ENCODE data around the gene MUTYH.
"Not testable (repeated sequence)": the region's sequence is repeated elsewhere in the genome, so short reads cannot be mapped to it uniquely, and the experiment has no call there.

Gene MUTYH

DNA sequence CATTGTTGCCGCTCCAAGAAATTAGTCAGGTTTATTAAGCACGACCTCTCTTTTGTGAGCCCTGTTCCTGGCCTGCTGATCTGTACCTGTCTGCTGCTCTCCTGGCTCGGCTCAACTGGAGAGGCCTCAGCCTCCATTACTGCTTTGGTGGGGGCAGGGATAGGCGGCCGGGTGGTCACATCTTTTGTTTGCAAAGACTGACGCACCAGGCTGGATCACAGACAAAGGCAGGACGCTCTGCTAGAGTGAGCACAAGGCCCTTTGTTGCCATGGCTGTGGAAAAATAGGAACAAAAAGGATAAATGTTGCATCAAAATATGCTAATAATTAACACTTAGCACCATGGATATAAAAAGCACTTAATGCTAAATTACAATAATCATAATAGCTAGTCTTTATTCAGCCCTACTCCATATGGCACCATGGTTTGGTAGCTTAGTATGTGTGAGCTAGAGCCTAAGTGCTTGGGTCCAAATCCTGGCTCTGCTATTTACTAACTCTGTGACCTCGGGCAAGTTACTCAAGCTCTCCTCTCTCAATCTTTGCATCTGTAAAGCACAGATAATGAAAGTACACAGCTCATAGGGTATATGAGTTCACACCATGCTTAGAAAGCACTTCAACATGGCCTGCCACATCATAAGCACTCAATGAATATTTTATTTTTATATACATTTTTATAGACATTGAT is 42.4 kb downstream of the MUTYH start:
- TF ChIP-seq, protein P1, sequence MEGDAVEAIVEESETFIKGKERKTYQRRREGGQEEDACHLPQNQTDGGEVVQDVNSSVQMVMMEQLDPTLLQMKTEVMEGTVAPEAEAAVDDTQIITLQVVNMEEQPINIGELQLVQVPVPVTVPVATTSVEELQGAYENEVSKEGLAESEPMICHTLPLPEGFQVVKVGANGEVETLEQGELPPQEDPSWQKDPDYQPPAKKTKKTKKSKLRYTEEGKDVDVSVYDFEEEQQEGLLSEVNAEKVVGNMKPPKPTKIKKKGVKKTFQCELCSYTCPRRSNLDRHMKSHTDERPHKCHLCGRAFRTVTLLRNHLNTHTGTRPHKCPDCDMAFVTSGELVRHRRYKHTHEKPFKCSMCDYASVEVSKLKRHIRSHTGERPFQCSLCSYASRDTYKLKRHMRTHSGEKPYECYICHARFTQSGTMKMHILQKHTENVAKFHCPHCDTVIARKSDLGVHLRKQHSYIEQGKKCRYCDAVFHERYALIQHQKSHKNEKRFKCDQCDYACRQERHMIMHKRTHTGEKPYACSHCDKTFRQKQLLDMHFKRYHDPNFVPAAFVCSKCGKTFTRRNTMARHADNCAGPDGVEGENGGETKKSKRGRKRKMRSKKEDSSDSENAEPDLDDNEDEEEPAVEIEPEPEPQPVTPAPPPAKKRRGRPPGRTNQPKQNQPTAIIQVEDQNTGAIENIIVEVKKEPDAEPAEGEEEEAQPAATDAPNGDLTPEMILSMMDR (IDR thresholded peaks at IDR 0.05): no peak
- Histone ChIP-seq H3K27ac (no peak overlapping the region), H3K4me3 (no peak overlapping the region)
- no peak for DNase-seq (ENCODE audit: low spot score)

DNA sequence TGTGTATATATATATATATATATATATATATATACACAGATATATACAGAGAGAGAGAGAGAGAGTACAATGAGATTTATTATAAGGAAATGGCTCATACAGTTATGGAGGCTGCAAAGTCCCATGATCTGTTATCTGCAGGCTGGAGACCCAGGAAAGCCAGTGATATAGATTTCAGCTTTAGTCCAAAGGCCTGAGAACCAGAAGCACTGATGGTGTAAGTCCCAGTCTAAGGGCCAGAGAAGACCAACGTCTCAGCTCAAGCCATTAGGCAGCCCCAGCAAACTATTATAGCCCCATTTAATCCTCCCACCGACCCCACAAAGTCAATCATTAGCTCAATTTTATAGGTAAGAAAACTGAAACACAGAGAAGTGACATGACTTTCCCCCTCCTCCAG is 48.5 kb downstream of the MUTYH start:
- TF ChIP-seq, protein P1 (IDR thresholded peaks at IDR 0.05): no peak
- Histone ChIP-seq H3K27ac (no peak overlapping the region), H3K4me3 (no peak overlapping the region)
- DNase-seq (ENCODE audit: low spot score): no peak

DNA sequence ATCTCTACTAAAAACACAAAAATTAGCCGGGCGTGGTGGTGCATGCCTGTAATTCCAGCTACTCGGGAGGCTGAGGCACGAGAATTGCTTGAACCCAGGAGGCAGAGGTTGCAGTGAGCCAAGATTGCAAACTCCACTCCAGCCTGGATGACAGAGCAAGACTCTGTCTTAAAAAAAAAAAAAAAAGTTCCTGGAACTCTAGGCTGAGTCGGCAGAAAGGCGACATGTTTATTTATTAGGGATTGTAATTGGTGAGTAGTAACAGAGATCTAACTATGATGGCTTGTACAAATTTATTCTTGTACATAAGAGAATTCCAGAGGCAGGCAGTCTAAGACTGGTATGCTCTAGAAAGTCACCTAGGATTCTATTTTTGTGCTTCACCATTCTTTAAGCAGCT is 49.2 kb downstream of the MUTYH start:
- not testable (repeated sequence) for DNase-seq (ENCODE audit: low spot score); H3K27ac ChIP-seq

DNA sequence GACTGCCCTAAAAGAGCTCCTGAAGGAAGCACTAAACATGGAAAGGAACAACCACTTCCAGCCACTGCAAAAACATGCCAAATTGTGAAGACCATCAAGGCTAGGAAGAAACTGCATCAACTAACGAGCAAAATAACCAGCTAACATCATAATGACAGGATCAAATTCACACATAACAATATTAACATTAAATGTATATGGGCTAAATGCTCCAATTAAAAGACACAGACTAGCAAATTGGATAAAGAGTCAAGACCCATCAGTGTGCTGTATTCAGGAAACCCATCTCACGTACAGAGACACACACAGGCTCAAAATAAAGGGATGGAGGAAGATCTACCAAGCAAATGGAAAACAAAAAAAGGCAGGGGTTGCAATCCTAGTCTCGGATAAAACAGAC is 53.7 kb downstream of the MUTYH start:
- H3K27ac ChIP-seq; H3K4me3 ChIP-seq; DNase-seq (ENCODE audit: low spot score): not testable (repeated sequence)

More for the DNA sequence above, 49.2 kb downstream of the MUTYH start:
- H3K4me3 ChIP-seq: not testable (repeated sequence)

DNA sequence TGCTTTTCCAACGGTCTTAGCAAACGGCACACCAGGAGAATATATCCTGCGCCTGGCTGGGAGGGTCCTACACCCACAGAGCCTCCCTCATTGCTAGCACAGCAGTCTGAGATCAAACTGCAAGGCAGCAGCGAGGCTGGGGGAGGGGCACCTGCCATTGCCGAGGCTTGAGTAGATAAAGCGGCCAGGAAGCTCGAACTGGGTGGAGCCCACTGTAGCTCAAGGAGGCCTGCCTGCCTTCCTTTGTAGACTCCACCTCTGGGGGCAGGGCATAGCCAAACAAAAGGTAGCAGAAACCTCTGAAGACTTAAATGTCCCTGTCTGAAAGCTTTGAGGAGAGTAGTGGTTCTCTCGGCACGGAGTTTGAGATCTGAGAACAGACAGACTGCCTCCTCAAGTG is 55.4 kb downstream of the MUTYH start:
- not testable (repeated sequence) for DNase-seq (ENCODE audit: low spot score); H3K4me3 ChIP-seq; H3K27ac ChIP-seq

DNA sequence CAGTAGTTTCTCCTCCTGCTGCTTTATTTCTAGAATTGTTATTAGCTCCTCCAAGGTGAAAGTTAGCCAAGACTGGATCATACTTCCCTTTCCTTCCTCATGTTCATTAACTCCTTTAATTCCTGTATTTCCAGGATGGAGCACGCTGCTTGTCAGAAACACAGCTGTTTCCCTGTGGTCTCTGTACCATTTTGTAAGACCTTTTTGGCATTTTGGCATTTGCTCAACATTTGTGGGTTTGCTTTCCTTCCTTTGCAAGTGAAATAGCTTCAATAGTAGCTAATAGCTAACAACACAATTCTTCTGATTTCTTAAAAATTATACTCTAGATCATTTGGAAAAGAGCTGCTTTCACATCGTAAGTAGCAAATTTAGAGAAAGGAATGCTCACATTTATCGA is 57.9 kb downstream of the MUTYH start:
- no peak overlapping the region for H3K4me3 ChIP-seq
- no peak overlapping the region for H3K27ac ChIP-seq
- TF ChIP-seq, protein P1 (IDR thresholded peaks at IDR 0.05): no peak

More for the DNA sequence above, 57.9 kb downstream of the MUTYH start:
- DNase-seq (ENCODE audit: low spot score): no peak
